ACC112 (cell line): Measurements from ENCODE around the gene CNOT1.
A peak's percentile ranks its signal among the peaks of the same experiment; 100 is the strongest.
"Not testable (repeated sequence)": the region's sequence is repeated elsewhere in the genome, so short reads cannot be mapped to it uniquely, and the experiment has no call there.

Source experiments
- H2AFZ ChIP-seq: fragments of 200-600 bp; sonication (generic); one replicate; pipeline ENCODE4 v1.6.0; 2017; ENCODE audit warnings: antibody characterized with exemption, low read length; ENCODE audit not compliant: unreplicated experiment
- H3K27ac ChIP-seq: fragments of 200-600 bp; sonication (generic); 2 replicates; pipeline ENCODE4 v1.5.1; 2014; ENCODE audit warnings: low read depth, mild to moderate bottlenecking, antibody characterized with exemption, low read length, moderate library complexity
- H3K27me3 ChIP-seq: fragments of 200-600 bp; sonication (generic); 2 replicates; pipeline ENCODE4 v1.6.1; 2014; ENCODE audit warnings: mild to moderate bottlenecking, antibody characterized with exemption, low read length, moderate library complexity, mixed read lengths; ENCODE audit not compliant: insufficient read depth
- H3K36me3 ChIP-seq: fragments of 200-600 bp; sonication (generic); 2 replicates; pipeline ENCODE4 v1.6.1; 2016; ENCODE audit warnings: mild to moderate bottlenecking, antibody characterized with exemption, low read length, moderate library complexity, mixed read lengths; ENCODE audit not compliant: insufficient read depth
- H3K4me1 ChIP-seq: fragments of 200-600 bp; sonication (generic); one replicate; pipeline ENCODE4 v1.6.1; 2016; ENCODE audit warnings: low read length, mixed read lengths; ENCODE audit not compliant: insufficient read depth, unreplicated experiment, control insufficient read depth
- H3K4me3 ChIP-seq: fragments of 200-600 bp; sonication (generic); 2 replicates; pipeline ENCODE4 v1.5.1; 2014; ENCODE audit warnings: mild to moderate bottlenecking, low read depth, low read length
- H3K79me2 ChIP-seq: fragments of 200-600 bp; sonication (generic); one replicate; pipeline ENCODE4 v1.6.0; 2016; ENCODE audit warnings: low read length; ENCODE audit not compliant: control insufficient read depth, unreplicated experiment, insufficient read depth

CNOT1 gene

GRCh38 chr16:58629733-58630640, at the start of gene CNOT1:
Gene CNOT1 (minus strand): TSS chr16:58629826. CDS start chr16:58599337, 30,489 bp downstream.
- Histone ChIP-seq H3K4me3 (peak within 1 kb of the TSS; percentile 86), H3K4me1 (peaks cover 2% of the 10 kb centered on the region), H3K27ac (peak within 1 kb of the TSS; percentile 95), H3K27me3 (no peaks in the 10 kb centered on the region), H3K36me3 (no peaks in the 10 kb centered on the region), H2AFZ (peak within 1 kb of the TSS; percentile 98), H3K79me2 (peaks cover 45% of the 10 kb centered on the region)

GRCh38 chr16:58678716-58679115, 49.1 kb upstream of the CNOT1 start:
- H3K4me3 ChIP-seq, result no peak overlapping the region
- H3K79me2 ChIP-seq, result peaks cover 9% of the 10 kb centered on the region
- no peak overlapping the region for H3K27ac ChIP-seq
- H3K4me1 ChIP-seq, result peaks cover 9% of the 10 kb centered on the region
- H2AFZ ChIP-seq, result no peak overlapping the region
- H3K27me3 ChIP-seq, result no peaks in the 10 kb centered on the region
- H3K36me3 ChIP-seq, result peaks cover 14% of the 10 kb centered on the region; the same call in 1 of the 2 replicates

GRCh38 chr16:58678269-58678668, 48.6 kb upstream of the CNOT1 start:
- no peak overlapping the region for H3K27ac ChIP-seq
- peaks cover 5% of the 10 kb centered on the region for H3K79me2 ChIP-seq
- no peak overlapping the region for H3K4me3 ChIP-seq
- H2AFZ ChIP-seq, result no peak overlapping the region
- H3K4me1 ChIP-seq, result peaks cover 4% of the 10 kb centered on the region
- peaks cover 14% of the 10 kb centered on the region; the same call in 1 of the 2 replicates for H3K36me3 ChIP-seq
- H3K27me3 ChIP-seq, result no peaks in the 10 kb centered on the region

GRCh38 chr16:58670946-58671583, 41.4 kb upstream of the CNOT1 start:
- Histone ChIP-seq H3K36me3 (peaks cover 11% of the 10 kb centered on the region; the same call in 1 of the 2 replicates), H2AFZ (no peak overlapping the region), H3K27ac (no peak overlapping the region), H3K27me3 (no peaks in the 10 kb centered on the region), H3K4me1 (no peaks in the 10 kb centered on the region), H3K79me2 (no peaks in the 10 kb centered on the region), H3K4me3 (no peak overlapping the region)

- no peak overlapping the region for H3K27ac ChIP-seq
- H3K79me2 ChIP-seq, result no peaks in the 10 kb centered on the region
- H3K4me1 ChIP-seq, result no peaks in the 10 kb centered on the region
- H2AFZ ChIP-seq, result no peak overlapping the region
- H3K4me3 ChIP-seq, result no peak overlapping the region
- no peaks in the 10 kb centered on the region for H3K27me3 ChIP-seq
- peaks cover 5% of the 10 kb centered on the region; the same call in 1 of the 2 replicates for H3K36me3 ChIP-seq
Measured at GRCh38 chr16:58670177-58670576, 40.6 kb upstream of the CNOT1 start.

- peaks cover 5% of the 10 kb centered on the region; the same call in 1 of the 2 replicates for H3K36me3 ChIP-seq
- no peaks in the 10 kb centered on the region for H3K27me3 ChIP-seq
- H2AFZ ChIP-seq, result no peak overlapping the region
- H3K4me3 ChIP-seq, result no peak overlapping the region
- H3K4me1 ChIP-seq, result no peaks in the 10 kb centered on the region
- no peaks in the 10 kb centered on the region for H3K79me2 ChIP-seq
- no peak overlapping the region for H3K27ac ChIP-seq
Measured at GRCh38 chr16:58665200-58665599, 35.6 kb upstream of the CNOT1 start.

GRCh38 chr16:58661199-58661830, 31.7 kb upstream of the CNOT1 start:
- Histone ChIP-seq H3K4me1 (no peaks in the 10 kb centered on the region), H2AFZ (no peak overlapping the region), H3K4me3 (no peak overlapping the region), H3K27me3 (no peaks in the 10 kb centered on the region), H3K27ac (no peak overlapping the region), H3K36me3 (no peaks in the 10 kb centered on the region), H3K79me2 (no peaks in the 10 kb centered on the region)

- not testable (repeated sequence) for H3K4me3 ChIP-seq, H3K27ac ChIP-seq, H2AFZ ChIP-seq, H3K36me3 ChIP-seq, H3K27me3 ChIP-seq, H3K79me2 ChIP-seq, H3K4me1 ChIP-seq
Measured at GRCh38 chr16:58659911-58660310, 30.3 kb upstream of the CNOT1 start.

- Histone ChIP-seq H3K27me3 (no peaks in the 10 kb centered on the region), H2AFZ (no peak overlapping the region), H3K79me2 (no peaks in the 10 kb centered on the region), H3K4me1 (no peaks in the 10 kb centered on the region), H3K4me3 (no peak overlapping the region), H3K36me3 (no peaks in the 10 kb centered on the region), H3K27ac (no peak overlapping the region)
Measured at GRCh38 chr16:58658796-58659211, 29.2 kb upstream of the CNOT1 start.

GRCh38 chr16:58656899-58657298, 27.3 kb upstream of the CNOT1 start:
- Histone ChIP-seq H3K79me2 (no peaks in the 10 kb centered on the region), H3K4me3 (no peak overlapping the region), H2AFZ (no peak overlapping the region), H3K27ac (no peak overlapping the region), H3K27me3 (no peaks in the 10 kb centered on the region), H3K36me3 (no peaks in the 10 kb centered on the region), H3K4me1 (peaks cover under 1% of the 10 kb centered on the region)
